ENCODE measurements around the gene FAM50A. TPM values are rescaled to one million over a fixed set of nuclear protein-coding genes. Genes with fewer than 3 reads are reported as not detected.

Gene FAM50A
- total and polyA plus RNA-seq, 2 donors (not counting 1 experiment from before 2014, with no cell fraction given): 80.1 to 117 TPM

- H3K4me1 ChIP-seq (ENCODE audit: control insufficient read depth, extremely low read depth, insufficient read depth, low read length): no peaks in the 10 kb centered on the region
- TF ChIP-seq EZH2 (IDR thresholded peaks at IDR 0.05; ENCODE audit: low read length, missing control alignments): no peak
- no peaks in the 10 kb centered on the region for H4K20me1 ChIP-seq (ENCODE audit: control insufficient read depth, extremely low read depth, insufficient read depth, low read length)
- H3K4me3 ChIP-seq (replicated peaks in 1 of 4; ENCODE audit: control extremely low read depth in 1 of 4, insufficient read depth in 1 of 4, low read depth in 3 of 4, low read length in 4 of 4): no peak overlapping the region
- no peaks in the 10 kb centered on the region for H3K79me2 ChIP-seq (ENCODE audit: control insufficient read depth, insufficient read depth, low read length)
- no peak overlapping the region for H3K9ac ChIP-seq (ENCODE audit: insufficient read depth, low read length)
- H3K27ac ChIP-seq (ENCODE audit: insufficient read depth, low read length): no peak overlapping the region
- no peak overlapping the region for H2AFZ ChIP-seq (ENCODE audit: low read length)
- peaks cover 19% of the 10 kb centered on the region for H3K36me3 ChIP-seq (ENCODE audit: control insufficient read depth, insufficient read depth, low read length)
- H3K9me3 ChIP-seq (ENCODE audit: control insufficient read depth, insufficient read depth, low read depth, low read length): no peaks in the 10 kb centered on the region
- no peak overlapping the region for H3K4me2 ChIP-seq (ENCODE audit: extremely low read depth, insufficient read depth, low read length)
- no peaks in the 10 kb centered on the region for H3K27me3 ChIP-seq (ENCODE audit: control insufficient read depth, insufficient read depth, low read length)
- DNase-seq (ENCODE audit: low read depth in 2 of 2): no peak
These were observed 28.1 kb downstream of the FAM50A start for GRCh38 chrX:154471839-154472684.

- Histone ChIP-seq H2AFZ (ENCODE audit: low read length) (no peak overlapping the region), H3K4me3 (replicated peaks in 1 of 4; ENCODE audit: control extremely low read depth in 1 of 4, insufficient read depth in 1 of 4, low read depth in 3 of 4, low read length in 4 of 4) (no peak overlapping the region), H3K9ac (ENCODE audit: insufficient read depth, low read length) (no peak overlapping the region), H4K20me1 (ENCODE audit: control insufficient read depth, extremely low read depth, insufficient read depth, low read length) (no peaks in the 10 kb centered on the region), H3K4me2 (ENCODE audit: extremely low read depth, insufficient read depth, low read length) (no peak overlapping the region), H3K36me3 (ENCODE audit: control insufficient read depth, insufficient read depth, low read length) (peaks cover 16% of the 10 kb centered on the region), H3K4me1 (ENCODE audit: control insufficient read depth, extremely low read depth, insufficient read depth, low read length) (no peaks in the 10 kb centered on the region), H3K9me3 (ENCODE audit: control insufficient read depth, insufficient read depth, low read depth, low read length) (no peaks in the 10 kb centered on the region), H3K79me2 (ENCODE audit: control insufficient read depth, insufficient read depth, low read length) (no peaks in the 10 kb centered on the region), H3K27ac (ENCODE audit: insufficient read depth, low read length) (no peak overlapping the region), H3K27me3 (ENCODE audit: control insufficient read depth, insufficient read depth, low read length) (no peaks in the 10 kb centered on the region)
- DNase-seq (ENCODE audit: low read depth in 2 of 2): no peak
- TF ChIP-seq CTCF (conservative IDR thresholded peaks at IDR 0.05 in 1 of 2, IDR thresholded peaks at IDR 0.05 in 1 of 2; ENCODE audit: low read depth in 1 of 2, low read length in 2 of 2) (no peak), EZH2 (IDR thresholded peaks at IDR 0.05; ENCODE audit: low read length, missing control alignments) (no peak)
These were observed 29.0 kb downstream of the FAM50A start for GRCh38 chrX:154472685-154473632.

GRCh38 chrX:154473683-154474082 is 29.7 kb downstream of the FAM50A start:
- Histone ChIP-seq H2AFZ (ENCODE audit: low read length) (no peak overlapping the region), H3K4me3 (replicated peaks in 1 of 4; ENCODE audit: control extremely low read depth in 1 of 4, insufficient read depth in 1 of 4, low read depth in 3 of 4, low read length in 4 of 4) (no peak overlapping the region), H3K27me3 (ENCODE audit: control insufficient read depth, insufficient read depth, low read length) (no peaks in the 10 kb centered on the region), H3K4me1 (ENCODE audit: control insufficient read depth, extremely low read depth, insufficient read depth, low read length) (no peaks in the 10 kb centered on the region), H3K9me3 (ENCODE audit: control insufficient read depth, insufficient read depth, low read depth, low read length) (no peaks in the 10 kb centered on the region), H3K79me2 (ENCODE audit: control insufficient read depth, insufficient read depth, low read length) (no peaks in the 10 kb centered on the region), H3K36me3 (ENCODE audit: control insufficient read depth, insufficient read depth, low read length) (peaks cover 16% of the 10 kb centered on the region), H4K20me1 (ENCODE audit: control insufficient read depth, extremely low read depth, insufficient read depth, low read length) (no peaks in the 10 kb centered on the region), H3K9ac (ENCODE audit: insufficient read depth, low read length) (no peak overlapping the region), H3K27ac (ENCODE audit: insufficient read depth, low read length) (no peak overlapping the region), H3K4me2 (ENCODE audit: extremely low read depth, insufficient read depth, low read length) (no peak overlapping the region)
- no peak for TF ChIP-seq CTCF (conservative IDR thresholded peaks at IDR 0.05 in 1 of 2, IDR thresholded peaks at IDR 0.05 in 1 of 2; ENCODE audit: low read depth in 1 of 2, low read length in 2 of 2)
- TF ChIP-seq EZH2 (IDR thresholded peaks at IDR 0.05; ENCODE audit: low read length, missing control alignments): no peak
- DNase-seq (ENCODE audit: low read depth in 2 of 2): no peak

Measured in fibroblast of lung (primary cell).